Fibroblast of upper back skin (primary cell): ENCODE data around the gene IL22.
A peak's percentile ranks its signal among the peaks of the same experiment; 100 is the strongest.
"Not testable (repeated sequence)": the region's sequence is repeated elsewhere in the genome, so short reads cannot be mapped to it uniquely, and the experiment has no call there.

Experiments used
- DNase-seq: peaks from one replicate; pipeline ENCODE4 v3.0.0-alpha.2; 2013

The IL22 gene

GRCh38 chr12:68225576-68226476 lies 27.6 kb downstream of the IL22 start, which contains the start of gene IL26:
TSS of gene IL26 (minus strand) at chr12:68225810. CDS start at chr12:68225756, 54 bp downstream.
- peak; percentile 27 for DNase-seq

GRCh38 chr12:68224613-68225285 lies 28.7 kb downstream of the IL22 start:
- peak; percentile 54 for DNase-seq

- DNase-seq = peak; percentile 89
Observed at GRCh38 chr12:68223067-68223747, 30.2 kb downstream of the IL22 start.

GRCh38 chr12:68222326-68222725 lies 31.1 kb downstream of the IL22 start:
- peak; percentile 42 for DNase-seq

- DNase-seq = no peak
Observed at GRCh38 chr12:68221497-68221896, 31.9 kb downstream of the IL22 start.

- DNase-seq = no peak
Observed at GRCh38 chr12:68210875-68211274, 42.5 kb downstream of the IL22 start.

GRCh38 chr12:68209048-68209728 lies 44.2 kb downstream of the IL22 start:
- DNase-seq = not testable (repeated sequence)

GRCh38 chr12:68207276-68207675 lies 46.1 kb downstream of the IL22 start:
- no peak for DNase-seq

GRCh38 chr12:68206446-68206845 lies 47.0 kb downstream of the IL22 start:
- DNase-seq = no peak

GRCh38 chr12:68203460-68203875 lies 49.9 kb downstream of the IL22 start:
- DNase-seq = no peak

GRCh38 chr12:68200854-68201253 lies 52.5 kb downstream of the IL22 start:
- peak; percentile 26 for DNase-seq

- DNase-seq = no peak
Observed at GRCh38 chr12:68199127-68199526, 54.3 kb downstream of the IL22 start.

GRCh38 chr12:68198507-68199086 lies 54.8 kb downstream of the IL22 start:
- no peak for DNase-seq
